CD8-positive, alpha-beta memory T cell (primary cell): Measurements from ENCODE around the gene ARHGEF28. TPM values are rescaled to one million over a fixed set of nuclear protein-coding genes. Genes with fewer than 3 reads are reported as not detected.

ENCODE experiments used
- CTCF ChIA-PET: fragments of 350-600 bp; sonication (Branson Sonifier 250); formaldehyde crosslinking; loops from one replicate; lab custom pipeline; 2021; ENCODE audit warnings: antibody characterized with exemption; lab: Charles Lee
- POLR2A ChIA-PET: fragments of 350-600 bp; sonication (Branson Sonifier 250); formaldehyde crosslinking; loops from one replicate; lab custom pipeline; 2021; ENCODE audit warnings: antibody characterized with exemption; lab: Charles Lee
- DNase-seq, 5 donors: peaks; one replicate each; pipeline versions ENCODE4 v3.0.0 to v3.0.0-alpha.2; 2020 to 2022; ENCODE audit warnings: mixed read lengths in 1 of 5
- H3K27ac ChIP-seq: one replicate; pipeline ENCODE4 v1.7.0; 2013; ENCODE audit warnings: low read depth, mild to moderate bottlenecking, low read length, moderate library complexity
- H3K27me3 ChIP-seq: 2 replicates; pipeline ENCODE4 v1.7.0; 2013; ENCODE audit warnings: low read length, mild to moderate bottlenecking; ENCODE audit not compliant: insufficient read depth, poor library complexity, severe bottlenecking
- H3K36me3 ChIP-seq: 2 replicates; pipeline ENCODE4 v1.7.0; 2013; ENCODE audit warnings: mild to moderate bottlenecking, low read length, moderate library complexity; ENCODE audit not compliant: insufficient read depth
- H3K4me1 ChIP-seq: 2 replicates; pipeline ENCODE4 v1.7.0; 2013; ENCODE audit warnings: mild to moderate bottlenecking, low read length, moderate library complexity; ENCODE audit not compliant: insufficient read depth
- H3K4me3 ChIP-seq: 2 replicates; pipeline ENCODE4 v1.7.0; 2013; ENCODE audit warnings: mild to moderate bottlenecking, low read length
- H3K9me3 ChIP-seq: 2 replicates; pipeline ENCODE4 v1.7.0; 2013; ENCODE audit warnings: mild to moderate bottlenecking, low read length
- H3K27ac Mint-ChIP-seq, 8 donors: one replicate each; pipeline ENCODE4 v1.8.0; 2020 to 2021; ENCODE audit warnings: mixed read lengths in 8 of 8, mild to moderate bottlenecking in 6 of 8, inconsistent platforms in 3 of 8, moderate library complexity in 3 of 8
- H3K27me3 Mint-ChIP-seq, 2 donors: one replicate each; pipeline ENCODE4 v1.8.0; 2020 to 2021; ENCODE audit warnings: mixed read lengths in 2 of 2, mild to moderate bottlenecking in 1 of 2, moderate library complexity in 1 of 2
- H3K36me3 Mint-ChIP-seq, 3 donors: one replicate each; pipeline ENCODE4 v1.8.0; 2020 to 2021; ENCODE audit warnings: mixed read lengths in 3 of 3, inconsistent platforms in 1 of 3, mild to moderate bottlenecking in 1 of 3
- H3K4me1 Mint-ChIP-seq, 3 donors: one replicate each; pipeline ENCODE4 v1.8.0; 2020 to 2021; ENCODE audit warnings: mixed read lengths in 3 of 3, inconsistent platforms in 1 of 3, mild to moderate bottlenecking in 1 of 3
- H3K4me3 Mint-ChIP-seq, 7 donors: one replicate each; pipeline ENCODE4 v1.8.0; 2020 to 2021; ENCODE audit warnings: mixed read lengths in 7 of 7, mild to moderate bottlenecking in 6 of 7, moderate library complexity in 4 of 7, inconsistent platforms in 2 of 7
- H3K9me3 Mint-ChIP-seq, 5 donors: one replicate each; pipeline ENCODE4 v1.8.0; 2020 to 2022; ENCODE audit warnings: mixed read lengths in 5 of 5, mild to moderate bottlenecking in 3 of 5, moderate library complexity in 2 of 5, inconsistent platforms in 1 of 5
- polyA plus RNA-seq: library from polyadenylated mRNA; unstranded; fragments of 300-500 nt; fragmentation: Illumina TruSeq; gene quantifications from one replicate; pipeline ENCODE4 v1.2.3, GENCODE V29; 2021
- total RNA-seq, 2 experiments: library from RNA; stranded (reverse); gene quantifications; one replicate each; pipeline ENCODE4 v1.2.3, GENCODE V29; 2021

Gene ARHGEF28
- total and polyA plus RNA-seq, 3 experiments from 2014 or later: 0.24 to 0.28 (median 0.27) TPM

- H3K27me3 ChIP-seq: no peaks in the 10 kb centered on the region
- Mint-ChIP-seq H3K4me1 (no peaks in the 10 kb centered on the region), H3K27ac (no peak overlapping the region), H3K4me3 (no peak overlapping the region), H3K27me3 (peaks cover 0 to 17% of the 10 kb centered on the region in 2 donors), H3K9me3 (peaks cover 0 to 2% (median 0%) of the 10 kb centered on the region in 5 donors), H3K36me3 (no peaks in the 10 kb centered on the region)
- H3K4me3 ChIP-seq: no peak overlapping the region
- H3K4me1 ChIP-seq: no peaks in the 10 kb centered on the region
- no peak overlapping the region for H3K27ac ChIP-seq
- H3K9me3 ChIP-seq: no peaks in the 10 kb centered on the region
- no peaks in the 10 kb centered on the region for H3K36me3 ChIP-seq
- POLR2A ChIA-PET: no interaction called here
- CTCF ChIA-PET: no interaction called here
- no peak for DNase-seq
Measured at GRCh38 chr5:73971326-73971725, 345.3 kb downstream of the ARHGEF28 start.

GRCh38 chr5:73973135-73973534 is 347.1 kb downstream of the ARHGEF28 start:
- H3K27ac Mint-ChIP-seq: no peak overlapping the region
- H3K27me3 ChIP-seq: no peaks in the 10 kb centered on the region
- no peak overlapping the region for H3K4me3 ChIP-seq
- no peaks in the 10 kb centered on the region for H3K36me3 ChIP-seq
- H3K9me3 ChIP-seq: no peaks in the 10 kb centered on the region
- POLR2A ChIA-PET: no interaction called here
- peaks cover 0 to 2% (median 0%) of the 10 kb centered on the region in 5 donors for H3K9me3 Mint-ChIP-seq
- no peaks in the 10 kb centered on the region for H3K36me3 Mint-ChIP-seq
- no peaks in the 10 kb centered on the region for H3K4me1 ChIP-seq
- H3K27ac ChIP-seq: no peak overlapping the region
- no peak for DNase-seq
- CTCF ChIA-PET: no interaction called here
- H3K4me1 Mint-ChIP-seq: no peaks in the 10 kb centered on the region
- peaks cover 0 to 8% of the 10 kb centered on the region in 2 donors for H3K27me3 Mint-ChIP-seq
- no peak overlapping the region for H3K4me3 Mint-ChIP-seq

- H3K36me3 ChIP-seq: no peaks in the 10 kb centered on the region
- CTCF ChIA-PET: no interaction called here
- Mint-ChIP-seq H3K36me3 (no peaks in the 10 kb centered on the region), H3K9me3 (peaks cover 0 to 2% (median 0%) of the 10 kb centered on the region in 5 donors), H3K4me1 (no peaks in the 10 kb centered on the region), H3K4me3 (no peak overlapping the region), H3K27me3 (peaks cover 3 to 13% of the 10 kb centered on the region in 2 donors), H3K27ac (no peak overlapping the region)
- H3K27me3 ChIP-seq: no peaks in the 10 kb centered on the region
- H3K9me3 ChIP-seq: no peaks in the 10 kb centered on the region
- POLR2A ChIA-PET: no interaction called here
- no peak overlapping the region for H3K4me3 ChIP-seq
- H3K27ac ChIP-seq: no peak overlapping the region
- H3K4me1 ChIP-seq: no peaks in the 10 kb centered on the region
- no peak for DNase-seq
Measured at GRCh38 chr5:73974871-73975360, 348.9 kb downstream of the ARHGEF28 start.

- Mint-ChIP-seq H3K4me1 (no peaks in the 10 kb centered on the region), H3K27me3 (peaks cover 3 to 10% of the 10 kb centered on the region in 2 donors), H3K4me3 (no peak overlapping the region), H3K27ac (no peak overlapping the region), H3K9me3 (no peaks in the 10 kb centered on the region), H3K36me3 (no peaks in the 10 kb centered on the region)
- Histone ChIP-seq H3K9me3 (no peaks in the 10 kb centered on the region), H3K36me3 (no peaks in the 10 kb centered on the region), H3K4me3 (no peak overlapping the region), H3K27ac (no peak overlapping the region), H3K27me3 (no peaks in the 10 kb centered on the region), H3K4me1 (no peaks in the 10 kb centered on the region)
- no peak for DNase-seq
- ChIA-PET POLR2A (no interaction called here), CTCF (no interaction called here)
Measured at GRCh38 chr5:73975845-73976244, 349.8 kb downstream of the ARHGEF28 start.

- Histone ChIP-seq H3K4me3 (no peak overlapping the region), H3K4me1 (no peaks in the 10 kb centered on the region), H3K36me3 (no peaks in the 10 kb centered on the region), H3K9me3 (no peaks in the 10 kb centered on the region), H3K27me3 (no peaks in the 10 kb centered on the region), H3K27ac (no peak overlapping the region)
- H3K27me3 Mint-ChIP-seq: peaks cover 3 to 10% of the 10 kb centered on the region in 2 donors
- CTCF ChIA-PET: no interaction called here
- POLR2A ChIA-PET: no interaction called here
- no peaks in the 10 kb centered on the region for H3K36me3 Mint-ChIP-seq
- H3K27ac Mint-ChIP-seq: no peak overlapping the region
- H3K9me3 Mint-ChIP-seq: no peaks in the 10 kb centered on the region
- H3K4me3 Mint-ChIP-seq: no peak overlapping the region
- no peak for DNase-seq
- H3K4me1 Mint-ChIP-seq: no peaks in the 10 kb centered on the region
Measured at GRCh38 chr5:73977146-73977545, 351.1 kb downstream of the ARHGEF28 start.

- ChIA-PET POLR2A (no interaction called here), CTCF (no interaction called here)
- no peaks in the 10 kb centered on the region for H3K4me1 ChIP-seq
- Mint-ChIP-seq H3K27ac (no peak overlapping the region), H3K4me3 (no peak overlapping the region), H3K27me3 (peaks cover 3 to 10% of the 10 kb centered on the region in 2 donors), H3K4me1 (no peaks in the 10 kb centered on the region), H3K36me3 (no peaks in the 10 kb centered on the region), H3K9me3 (no peaks in the 10 kb centered on the region)
- no peak overlapping the region for H3K27ac ChIP-seq
- H3K36me3 ChIP-seq: no peaks in the 10 kb centered on the region
- no peaks in the 10 kb centered on the region for H3K9me3 ChIP-seq
- peaks cover 3% of the 10 kb centered on the region for H3K27me3 ChIP-seq
- no peak for DNase-seq
- no peak overlapping the region for H3K4me3 ChIP-seq
Measured at GRCh38 chr5:73979321-73979720, 353.3 kb downstream of the ARHGEF28 start.

GRCh38 chr5:73981704-73982103 is 355.7 kb downstream of the ARHGEF28 start:
- ChIA-PET POLR2A (no interaction called here), CTCF (no interaction called here)
- no peak overlapping the region for H3K4me3 Mint-ChIP-seq

GRCh38 chr5:73983644-73984043 is 357.6 kb downstream of the ARHGEF28 start:
- Histone ChIP-seq H3K36me3 (no peaks in the 10 kb centered on the region), H3K27ac (no peak overlapping the region), H3K9me3 (no peaks in the 10 kb centered on the region), H3K27me3 (peaks cover 3% of the 10 kb centered on the region), H3K4me3 (no peak overlapping the region), H3K4me1 (no peaks in the 10 kb centered on the region)
- DNase-seq: no peak
- CTCF ChIA-PET: no interaction called here
- peaks cover 3 to 13% of the 10 kb centered on the region in 2 donors for H3K27me3 Mint-ChIP-seq
- H3K4me3 Mint-ChIP-seq: no peak overlapping the region
- H3K36me3 Mint-ChIP-seq: no peaks in the 10 kb centered on the region
- no peaks in the 10 kb centered on the region for H3K4me1 Mint-ChIP-seq
- H3K27ac Mint-ChIP-seq: no peak overlapping the region
- no peaks in the 10 kb centered on the region for H3K9me3 Mint-ChIP-seq
- POLR2A ChIA-PET: no interaction called here

More at GRCh38 chr5:73981704-73982103, 355.7 kb downstream of the ARHGEF28 start:
- Histone ChIP-seq H3K4me3 (no peak overlapping the region), H3K27ac (no peak overlapping the region), H3K4me1 (no peaks in the 10 kb centered on the region), H3K27me3 (peaks cover 3% of the 10 kb centered on the region), H3K9me3 (no peaks in the 10 kb centered on the region), H3K36me3 (no peaks in the 10 kb centered on the region)
- no peaks in the 10 kb centered on the region for H3K4me1 Mint-ChIP-seq
- peaks cover 3 to 13% of the 10 kb centered on the region in 2 donors for H3K27me3 Mint-ChIP-seq
- H3K27ac Mint-ChIP-seq: no peak overlapping the region
- H3K36me3 Mint-ChIP-seq: no peaks in the 10 kb centered on the region
- no peaks in the 10 kb centered on the region for H3K9me3 Mint-ChIP-seq
- no peak for DNase-seq
